RWPE2 (cell line): ENCODE data around the gene GARNL3.

ENCODE experiments used
- ATAC-seq: fragments of 200-7000 bp; cut with Tn5 transposase; 3 replicates; pipeline ENCODE4 v1.9.1; 2021; ENCODE audit warnings: low read depth
- DNase-seq: peaks from one replicate; pipeline ENCODE4 v3.0.0-alpha.2; 2020; ENCODE audit warnings: low spot score
- H3K27ac ChIP-seq: fragments of 450-650 bp; 2 replicates; pipeline ENCODE4 v1.5.1; 2017; ENCODE audit warnings: mild to moderate bottlenecking; ENCODE audit not compliant: poor library complexity, severe bottlenecking
- H3K27me3 ChIP-seq: fragments of 250-450 bp; sonication (Bioruptor Pico); 2 replicates; pipeline ENCODE4 v1.5.1; 2021; ENCODE audit warnings: mild to moderate bottlenecking, moderate library complexity; ENCODE audit not compliant: insufficient read depth, poor library complexity, severe bottlenecking
- H3K36me3 ChIP-seq: fragments of 250-450 bp; sonication (Bioruptor Pico); 2 replicates; pipeline ENCODE4 v1.5.1; 2020; ENCODE audit warnings: low read depth, mild to moderate bottlenecking, moderate library complexity
- H3K4me1 ChIP-seq: fragments of 250-450 bp; sonication (Bioruptor Pico); 2 replicates; pipeline ENCODE4 v1.5.1; 2021; ENCODE audit warnings: mild to moderate bottlenecking, moderate library complexity; ENCODE audit not compliant: insufficient read depth, poor library complexity, severe bottlenecking
- H3K4me3 ChIP-seq: fragments of 250-450 bp; sonication (Bioruptor Pico); 2 replicates; pipeline ENCODE4 v1.5.1; 2021; ENCODE audit warnings: mild to moderate bottlenecking, moderate library complexity; ENCODE audit not compliant: severe bottlenecking
- H3K9me3 ChIP-seq: fragments of 250-450 bp; sonication (Bioruptor Pico); 2 replicates; pipeline ENCODE4 v1.5.1; 2021; ENCODE audit warnings: mild to moderate bottlenecking, moderate library complexity; ENCODE audit not compliant: severe bottlenecking
- TF ChIP-seq, protein P1 (sequence below): fragments of 450-650 bp; IDR thresholded peaks from one replicate; pipeline ENCODE4 v1.5.1; 2017; ENCODE audit warnings: mild to moderate bottlenecking, moderate library complexity; ENCODE audit not compliant: poor library complexity, severe bottlenecking

Gene GARNL3

GRCh38 chr9:127358770-127359169, 94.2 kb downstream of the GARNL3 start:
- TF ChIP-seq, protein P1, sequence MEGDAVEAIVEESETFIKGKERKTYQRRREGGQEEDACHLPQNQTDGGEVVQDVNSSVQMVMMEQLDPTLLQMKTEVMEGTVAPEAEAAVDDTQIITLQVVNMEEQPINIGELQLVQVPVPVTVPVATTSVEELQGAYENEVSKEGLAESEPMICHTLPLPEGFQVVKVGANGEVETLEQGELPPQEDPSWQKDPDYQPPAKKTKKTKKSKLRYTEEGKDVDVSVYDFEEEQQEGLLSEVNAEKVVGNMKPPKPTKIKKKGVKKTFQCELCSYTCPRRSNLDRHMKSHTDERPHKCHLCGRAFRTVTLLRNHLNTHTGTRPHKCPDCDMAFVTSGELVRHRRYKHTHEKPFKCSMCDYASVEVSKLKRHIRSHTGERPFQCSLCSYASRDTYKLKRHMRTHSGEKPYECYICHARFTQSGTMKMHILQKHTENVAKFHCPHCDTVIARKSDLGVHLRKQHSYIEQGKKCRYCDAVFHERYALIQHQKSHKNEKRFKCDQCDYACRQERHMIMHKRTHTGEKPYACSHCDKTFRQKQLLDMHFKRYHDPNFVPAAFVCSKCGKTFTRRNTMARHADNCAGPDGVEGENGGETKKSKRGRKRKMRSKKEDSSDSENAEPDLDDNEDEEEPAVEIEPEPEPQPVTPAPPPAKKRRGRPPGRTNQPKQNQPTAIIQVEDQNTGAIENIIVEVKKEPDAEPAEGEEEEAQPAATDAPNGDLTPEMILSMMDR: no peak
- Histone ChIP-seq H3K27ac (no peak overlapping the region), H3K27me3 (no peaks in the 10 kb centered on the region), H3K9me3 (no peaks in the 10 kb centered on the region), H3K4me3 (no peak overlapping the region), H3K36me3 (no peaks in the 10 kb centered on the region), H3K4me1 (peaks cover 13% of the 10 kb centered on the region)
- DNase-seq (no peak), ATAC-seq (no peak)

- ATAC-seq: no peak
- no peak for DNase-seq
- Histone ChIP-seq H3K4me3 (no peak overlapping the region), H3K4me1 (peaks cover 13% of the 10 kb centered on the region), H3K27me3 (no peaks in the 10 kb centered on the region), H3K9me3 (no peaks in the 10 kb centered on the region), H3K36me3 (no peaks in the 10 kb centered on the region), H3K27ac (peak overlapping the region; percentile 73)
- TF ChIP-seq, protein P1: no peak
Observed at GRCh38 chr9:127360250-127360649, 95.7 kb downstream of the GARNL3 start.

DNA sequence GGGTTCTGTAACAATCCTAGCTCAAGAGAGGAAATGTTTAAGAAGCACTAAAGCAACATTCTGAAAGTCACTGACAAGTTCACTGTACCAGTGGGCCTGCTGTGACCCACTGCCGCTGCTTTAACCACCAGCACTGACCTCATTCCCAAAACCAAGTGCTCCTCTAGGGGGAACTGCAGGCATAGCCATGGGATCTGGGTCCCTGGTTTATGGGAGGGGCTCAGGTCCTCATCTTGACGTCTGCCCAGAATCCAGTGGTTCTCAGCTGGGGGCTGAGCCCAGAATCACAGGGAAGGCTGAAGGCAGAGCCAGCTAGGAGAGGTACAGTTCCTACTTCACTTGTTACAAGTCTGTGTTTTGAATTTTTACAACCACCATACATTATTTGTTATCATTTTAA, 96.3 kb downstream of the GARNL3 start:
- H3K27me3 ChIP-seq: no peaks in the 10 kb centered on the region
- H3K36me3 ChIP-seq: no peaks in the 10 kb centered on the region
- H3K9me3 ChIP-seq: no peaks in the 10 kb centered on the region
- H3K4me3 ChIP-seq: no peak overlapping the region
- ATAC-seq (peak; percentile 74), DNase-seq (no peak)
- peak overlapping the region; percentile 73 for H3K27ac ChIP-seq
- TF ChIP-seq, protein P1: peak; percentile 49
- peaks cover 13% of the 10 kb centered on the region for H3K4me1 ChIP-seq

GRCh38 chr9:127361561-127361960, 97.0 kb downstream of the GARNL3 start:
- peak overlapping the region; percentile 73 for H3K27ac ChIP-seq
- H3K36me3 ChIP-seq: no peaks in the 10 kb centered on the region
- TF ChIP-seq, protein P1: no peak
- peaks cover 13% of the 10 kb centered on the region for H3K4me1 ChIP-seq
- DNase-seq: no peak
- no peak overlapping the region for H3K4me3 ChIP-seq
- H3K9me3 ChIP-seq: no peaks in the 10 kb centered on the region
- ATAC-seq: peak; percentile 94
- H3K27me3 ChIP-seq: no peaks in the 10 kb centered on the region

- TF ChIP-seq, protein P1: no peak
Observed at GRCh38 chr9:127362829-127363228, 98.3 kb downstream of the GARNL3 start.

More at GRCh38 chr9:127362829-127363228, 98.3 kb downstream of the GARNL3 start:
- no peak overlapping the region for H3K27ac ChIP-seq
- DNase-seq: no peak
- no peaks in the 10 kb centered on the region for H3K36me3 ChIP-seq
- H3K4me3 ChIP-seq: no peak overlapping the region
- H3K27me3 ChIP-seq: no peaks in the 10 kb centered on the region
- ATAC-seq: no peak
- no peaks in the 10 kb centered on the region for H3K9me3 ChIP-seq
- peaks cover 13% of the 10 kb centered on the region for H3K4me1 ChIP-seq
